Peyer's patch (tissue), 4 donors: ENCODE data around the gene LGALS9B.
"Not testable (repeated sequence)": the region's sequence is repeated elsewhere in the genome, so short reads cannot be mapped to it uniquely, and the experiment has no call there.

ENCODE experiments used
- POLR2A ChIP-seq, 2 donors: fragments of 450-650 bp; IDR thresholded peaks; one replicate each; pipeline ENCODE4 v1.5.1; 2017; ENCODE audit warnings: antibody characterized with exemption in 2 of 2, mild to moderate bottlenecking in 2 of 2, moderate library complexity in 2 of 2
- TF ChIP-seq, protein P1 (sequence below), 6 experiments: fragments of 450-650 bp in 4 of 6; fragments of 200-600 bp in 2 of 6; sonication (generic) in 1 of 6; IDR thresholded peaks; one replicate each; pipeline ENCODE4 v1.5.1; 2017 to 2019; ENCODE audit warnings: antibody characterized with exemption in 6 of 6, mild to moderate bottlenecking in 3 of 6, moderate library complexity in 1 of 6

DNA sequence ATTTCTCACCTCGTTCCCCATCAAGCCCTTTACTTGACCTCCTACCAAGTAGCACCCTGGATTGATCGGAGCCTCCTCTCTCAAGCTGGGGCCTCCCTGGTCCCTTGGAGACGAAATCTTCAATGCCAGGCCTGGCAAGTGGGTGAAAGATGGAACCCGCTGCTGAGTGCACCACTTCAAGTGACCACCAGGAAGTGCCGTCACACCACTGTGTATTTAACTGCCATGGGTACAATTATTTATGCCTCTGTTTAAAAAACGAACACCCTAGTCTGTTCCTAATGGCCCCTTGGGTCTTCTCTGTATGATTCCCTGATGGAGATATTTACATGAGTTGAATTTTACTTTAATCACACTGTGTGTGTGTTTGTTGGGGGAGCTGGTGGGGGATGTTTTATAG, 20.4 kb downstream of the LGALS9B start:
- TF ChIP-seq, protein P1, sequence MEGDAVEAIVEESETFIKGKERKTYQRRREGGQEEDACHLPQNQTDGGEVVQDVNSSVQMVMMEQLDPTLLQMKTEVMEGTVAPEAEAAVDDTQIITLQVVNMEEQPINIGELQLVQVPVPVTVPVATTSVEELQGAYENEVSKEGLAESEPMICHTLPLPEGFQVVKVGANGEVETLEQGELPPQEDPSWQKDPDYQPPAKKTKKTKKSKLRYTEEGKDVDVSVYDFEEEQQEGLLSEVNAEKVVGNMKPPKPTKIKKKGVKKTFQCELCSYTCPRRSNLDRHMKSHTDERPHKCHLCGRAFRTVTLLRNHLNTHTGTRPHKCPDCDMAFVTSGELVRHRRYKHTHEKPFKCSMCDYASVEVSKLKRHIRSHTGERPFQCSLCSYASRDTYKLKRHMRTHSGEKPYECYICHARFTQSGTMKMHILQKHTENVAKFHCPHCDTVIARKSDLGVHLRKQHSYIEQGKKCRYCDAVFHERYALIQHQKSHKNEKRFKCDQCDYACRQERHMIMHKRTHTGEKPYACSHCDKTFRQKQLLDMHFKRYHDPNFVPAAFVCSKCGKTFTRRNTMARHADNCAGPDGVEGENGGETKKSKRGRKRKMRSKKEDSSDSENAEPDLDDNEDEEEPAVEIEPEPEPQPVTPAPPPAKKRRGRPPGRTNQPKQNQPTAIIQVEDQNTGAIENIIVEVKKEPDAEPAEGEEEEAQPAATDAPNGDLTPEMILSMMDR (IDR thresholded peaks at IDR 0.05) = not testable (repeated sequence)
- TF ChIP-seq POLR2A (IDR thresholded peaks at IDR 0.05) = not testable (repeated sequence)
